K562 (cell line): ENCODE measurements around the gene MAD1L1.

ENCODE experiments used
- BRD9 ChIP-seq: fragments of 450-650 bp; IDR thresholded peaks from 2 replicates; pipeline ENCODE4 v1.6.1; 2018; ENCODE audit warnings: low read depth; ENCODE audit not compliant: partially characterized antibody
- CREB5 ChIP-seq: fragments of 250-450 bp; sonication (Bioruptor Pico); IDR thresholded peaks from 2 replicates; pipeline ENCODE4 v1.5.0; 2020; ENCODE audit warnings: mild to moderate bottlenecking
- CTCF ChIP-seq, 3 experiments: IDR thresholded peaks in 2 of 3; conservative IDR thresholded peaks in 1 of 3; 2 replicates each; pipeline ENCODE4 v1.5.1; 2011 to 2012; ENCODE audit warnings: low read length in 3 of 3, mild to moderate bottlenecking in 3 of 3, control low read depth in 2 of 3, improper control_type of control experiment in 1 of 3, inconsistent platforms in 1 of 3, low read depth in 1 of 3, mixed read lengths in 1 of 3, moderate library complexity in 1 of 3; ENCODE audit not compliant: insufficient read depth in 2 of 3
- EZH2 ChIP-seq: IDR thresholded peaks from 2 replicates; pipeline ENCODE4 v1.6.1; 2012; ENCODE audit warnings: low read depth, mild to moderate bottlenecking, inconsistent platforms, low read length, borderline replicate concordance
- MCM5 ChIP-seq: fragments of 450-650 bp; IDR thresholded peaks from 2 replicates; pipeline ENCODE4 v1.6.1; 2016; ENCODE audit warnings: low read depth
- POLR2A ChIP-seq: fragments of 450-650 bp; conservative IDR thresholded peaks from 2 replicates; pipeline ENCODE4 v1.6.1; 2016
- TAF1 ChIP-seq: IDR thresholded peaks from 2 replicates; pipeline ENCODE4 v1.6.1; 2011; ENCODE audit warnings: mild to moderate bottlenecking, low read length, moderate library complexity; ENCODE audit not compliant: insufficient read depth, control insufficient read depth, severe bottlenecking; ENCODE audit errors: extremely low read depth
- ZBTB12 ChIP-seq: fragments of 250-450 bp; sonication (Bioruptor Pico); IDR thresholded peaks from 2 replicates; pipeline ENCODE4 v1.4.0; 2020
- ZEB2 ChIP-seq: fragments of 450-650 bp; IDR thresholded peaks from 2 replicates; pipeline ENCODE4 v1.6.1; 2016

- TF ChIP-seq EZH2 (no peak), ZEB2 (no peak), TAF1 (no peak), CTCF (IDR thresholded peaks at IDR 0.05 in 2 of 3, conservative IDR thresholded peaks at IDR 0.05 in 1 of 3; ENCODE audit: insufficient read depth in 2 of 3, low read depth in 1 of 3, low read length in 3 of 3) (no peak), POLR2A (no peak), ZBTB12 (no peak), BRD9 (no peak), MCM5 (no peak), CREB5 (CRISPR knock-in tag) (no peak)
Measured at GRCh38 chr7:1888425-1888824, 344.3 kb downstream of the MAD1L1 start.
